ENCODE data around the gene TAF4.

The TAF4 gene

DNA sequence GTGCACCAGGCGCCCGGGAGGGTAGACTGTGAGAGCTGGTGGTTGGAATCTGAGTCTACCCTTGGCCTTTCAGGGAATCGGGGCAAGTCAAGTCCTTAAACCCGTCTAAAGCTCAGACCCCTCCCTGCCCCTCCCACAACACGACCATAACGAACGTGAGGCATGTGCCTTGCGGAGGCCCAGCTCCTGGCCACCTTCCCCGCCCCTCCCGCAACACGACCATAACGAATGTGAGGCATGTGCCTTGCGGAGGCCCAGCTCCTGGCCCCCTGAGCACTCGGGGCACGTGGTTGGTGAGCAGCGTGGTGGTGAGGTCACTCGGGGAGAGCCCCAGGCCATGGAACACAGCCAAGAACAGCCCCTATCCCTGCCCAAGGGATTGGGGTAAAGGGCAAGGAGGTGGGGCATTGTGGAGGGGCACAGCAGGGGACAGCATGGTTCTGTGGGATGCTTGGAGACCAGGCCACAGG is 132.2 kb downstream of the TAF4 start:
- no peak overlapping the region for H3K9ac ChIP-seq (ENCODE audit: low read length)
- H3K27me3 ChIP-seq (ENCODE audit: low read length), result no peaks in the 10 kb centered on the region
- TF ChIP-seq EZH2phosphoT487 (conservative IDR thresholded peaks at IDR 0.05; ENCODE audit: low read length), result no peak
- TF ChIP-seq CTCF (IDR thresholded peaks at IDR 0.05; ENCODE audit: insufficient read depth, low read length, poor library complexity, severe bottlenecking), result no peak

GRCh38 chr20:61932711-61933480 is 132.8 kb downstream of the TAF4 start:
- TF ChIP-seq EZH2phosphoT487 (conservative IDR thresholded peaks at IDR 0.05; ENCODE audit: low read length) (no peak), CTCF (IDR thresholded peaks at IDR 0.05; ENCODE audit: insufficient read depth, low read length, poor library complexity, severe bottlenecking) (no peak)
- Histone ChIP-seq H3K79me2 (ENCODE audit: insufficient read depth, low read length) (no peaks in the 10 kb centered on the region), H3K9ac (ENCODE audit: low read length) (no peak overlapping the region), H3K27me3 (ENCODE audit: low read length) (no peaks in the 10 kb centered on the region), H3K27ac (ENCODE audit: low read depth, low read length) (no peak overlapping the region), H3K36me3 (ENCODE audit: low read length) (no peaks in the 10 kb centered on the region), H3K4me2 (ENCODE audit: low read depth, low read length, poor library complexity, severe bottlenecking) (no peak overlapping the region), H2AFZ (ENCODE audit: low read depth, low read length, severe bottlenecking) (no peak overlapping the region), H3F3A (ENCODE audit: insufficient read depth) (no peaks in the 10 kb centered on the region), H3K9me2 (replicated peaks; ENCODE audit: insufficient read depth, low read length) (no peaks in the 10 kb centered on the region), H3K4me3 (ENCODE audit: insufficient read depth, low read length, poor library complexity, severe bottlenecking) (no peak overlapping the region), H4K20me1 (ENCODE audit: low read depth, low read length) (no peaks in the 10 kb centered on the region), H3K9me3 (ENCODE audit: insufficient read depth, low read length) (no peaks in the 10 kb centered on the region)

More for the DNA sequence above, 132.2 kb downstream of the TAF4 start:
- no peak overlapping the region for H2AFZ ChIP-seq (ENCODE audit: low read depth, low read length, severe bottlenecking)
- H3K36me3 ChIP-seq (ENCODE audit: low read length), result no peaks in the 10 kb centered on the region
- H3K79me2 ChIP-seq (ENCODE audit: insufficient read depth, low read length), result no peaks in the 10 kb centered on the region
- H3K9me2 ChIP-seq (replicated peaks; ENCODE audit: insufficient read depth, low read length), result no peaks in the 10 kb centered on the region
- no peaks in the 10 kb centered on the region for H4K20me1 ChIP-seq (ENCODE audit: low read depth, low read length)
- H3K9me3 ChIP-seq (ENCODE audit: insufficient read depth, low read length), result no peaks in the 10 kb centered on the region
- H3F3A ChIP-seq (ENCODE audit: insufficient read depth), result no peaks in the 10 kb centered on the region
- no peak overlapping the region for H3K27ac ChIP-seq (ENCODE audit: low read depth, low read length)
- H3K4me3 ChIP-seq (ENCODE audit: insufficient read depth, low read length, poor library complexity, severe bottlenecking), result no peak overlapping the region
- no peak overlapping the region for H3K4me2 ChIP-seq (ENCODE audit: low read depth, low read length, poor library complexity, severe bottlenecking)

DNA sequence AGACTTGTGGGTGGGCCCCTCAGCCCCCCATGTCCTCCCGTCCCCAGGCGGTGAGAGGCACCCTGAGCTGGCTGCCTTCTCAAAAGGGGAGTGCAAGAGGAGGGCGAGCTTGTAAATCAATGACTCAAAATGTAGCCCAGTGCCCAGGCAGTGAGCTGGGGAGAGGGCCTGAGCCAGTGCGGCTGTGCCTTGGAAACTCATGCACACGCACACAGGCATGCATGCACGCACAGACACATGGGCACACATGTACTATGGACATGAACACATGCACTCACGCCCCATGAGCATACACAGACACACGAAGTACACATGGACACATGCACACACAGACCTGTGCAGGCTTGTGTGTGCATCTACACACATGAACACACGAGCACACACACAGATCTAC is 133.5 kb downstream of the TAF4 start:
- H3K4me3 ChIP-seq (ENCODE audit: insufficient read depth, low read length, poor library complexity, severe bottlenecking), result no peak overlapping the region
- H3K27me3 ChIP-seq (ENCODE audit: low read length), result no peaks in the 10 kb centered on the region
- H3K79me2 ChIP-seq (ENCODE audit: insufficient read depth, low read length), result no peaks in the 10 kb centered on the region
- no peak overlapping the region for H3K9ac ChIP-seq (ENCODE audit: low read length)
- H3K9me3 ChIP-seq (ENCODE audit: insufficient read depth, low read length), result no peaks in the 10 kb centered on the region
- no peak overlapping the region for H2AFZ ChIP-seq (ENCODE audit: low read depth, low read length, severe bottlenecking)
- no peak overlapping the region for H3K27ac ChIP-seq (ENCODE audit: low read depth, low read length)
- no peaks in the 10 kb centered on the region for H3F3A ChIP-seq (ENCODE audit: insufficient read depth)
- no peaks in the 10 kb centered on the region for H3K9me2 ChIP-seq (replicated peaks; ENCODE audit: insufficient read depth, low read length)
- no peak overlapping the region for H3K4me2 ChIP-seq (ENCODE audit: low read depth, low read length, poor library complexity, severe bottlenecking)
- H3K36me3 ChIP-seq (ENCODE audit: low read length), result no peaks in the 10 kb centered on the region
- no peaks in the 10 kb centered on the region for H4K20me1 ChIP-seq (ENCODE audit: low read depth, low read length)
- no peak for TF ChIP-seq CTCF (IDR thresholded peaks at IDR 0.05; ENCODE audit: insufficient read depth, low read length, poor library complexity, severe bottlenecking)
- TF ChIP-seq EZH2phosphoT487 (conservative IDR thresholded peaks at IDR 0.05; ENCODE audit: low read length), result no peak
